HuH-7 (cell line): ENCODE data around the gene PHF20.
A peak's percentile ranks its signal among the peaks of the same experiment; 100 is the strongest.
"Not testable (repeated sequence)": the region's sequence is repeated elsewhere in the genome, so short reads cannot be mapped to it uniquely, and the experiment has no call there.

ENCODE experiments used
- DNase-seq: peaks from one replicate; pipeline ENCODE4 v3.0.0; 2011; ENCODE audit warnings: low spot score

The PHF20 gene

DNA sequence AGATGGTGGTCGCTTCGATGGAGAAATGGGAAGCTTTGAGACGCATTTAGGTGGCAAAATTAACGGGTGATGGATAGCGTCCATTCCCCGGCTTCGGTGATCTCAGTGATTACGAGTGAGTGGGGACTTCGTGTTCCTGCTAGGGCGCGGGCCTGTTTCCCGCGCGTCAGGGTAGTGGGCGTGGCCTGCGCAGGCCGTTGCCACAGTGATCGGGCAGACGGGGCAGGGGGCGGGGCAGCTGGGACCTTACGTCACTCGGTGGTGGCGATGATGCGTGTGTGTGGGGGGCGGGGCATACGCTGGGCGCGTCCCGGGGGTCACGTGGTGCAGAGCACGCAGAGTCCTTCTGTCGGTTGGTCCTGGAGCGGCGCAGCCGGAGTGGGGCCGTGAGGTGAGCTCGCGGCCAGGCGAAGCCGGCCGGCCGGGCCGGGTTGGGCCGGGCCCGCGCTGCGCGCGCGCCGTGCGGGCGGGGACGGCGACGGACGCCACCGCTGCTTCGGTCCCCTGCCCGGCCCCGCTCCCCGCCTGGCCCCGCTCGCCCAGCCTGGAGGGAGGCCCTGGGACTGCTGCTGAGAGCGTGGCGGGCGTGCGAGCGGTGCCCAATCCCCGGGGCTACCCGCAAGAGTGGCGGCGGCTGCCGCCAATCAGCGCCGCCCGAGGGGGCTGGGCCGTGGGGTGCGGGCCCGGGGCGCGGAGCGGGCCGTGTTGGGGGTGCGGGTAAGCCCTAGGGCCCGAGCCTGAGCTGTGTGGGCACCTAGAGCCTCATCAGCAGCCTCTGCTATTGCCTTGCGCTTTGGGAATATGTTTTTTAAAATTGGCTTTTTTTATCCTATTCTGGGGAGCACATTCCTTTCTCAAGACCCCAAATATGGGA lies at the start of gene PHF20:
TSS of gene PHF20 (plus strand) at position 327 of the 874 bp plus-strand sequence. CDS start 29,508 bp downstream, outside the sequence.
- DNase-seq: peak; percentile 99

DNA sequence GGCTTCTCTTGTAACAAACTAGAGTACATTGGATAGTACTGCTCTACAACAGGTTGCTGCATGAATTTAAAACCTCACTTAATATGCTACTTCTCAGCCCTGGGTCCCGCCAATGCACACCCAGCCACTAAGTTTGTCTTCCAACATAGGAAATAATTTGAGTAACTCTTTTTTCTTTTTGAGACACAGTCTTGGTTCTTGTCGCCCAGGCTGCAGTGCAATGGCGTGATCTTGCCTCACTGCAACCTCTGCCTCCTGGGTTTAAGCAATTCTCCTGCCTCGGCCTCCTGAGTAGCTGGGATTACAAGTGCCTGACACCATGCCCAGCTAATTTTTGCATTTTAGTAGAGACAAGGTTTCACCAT lies 48.6 kb upstream of the PHF20 start:
- DNase-seq: not testable (repeated sequence)

- DNase-seq: not testable (repeated sequence)
These were observed 48.0 kb upstream of the PHF20 start for GRCh38 chr20:35723652-35724320.

- no peak for DNase-seq
These were observed 47.2 kb upstream of the PHF20 start for GRCh38 chr20:35724321-35725230.

DNA sequence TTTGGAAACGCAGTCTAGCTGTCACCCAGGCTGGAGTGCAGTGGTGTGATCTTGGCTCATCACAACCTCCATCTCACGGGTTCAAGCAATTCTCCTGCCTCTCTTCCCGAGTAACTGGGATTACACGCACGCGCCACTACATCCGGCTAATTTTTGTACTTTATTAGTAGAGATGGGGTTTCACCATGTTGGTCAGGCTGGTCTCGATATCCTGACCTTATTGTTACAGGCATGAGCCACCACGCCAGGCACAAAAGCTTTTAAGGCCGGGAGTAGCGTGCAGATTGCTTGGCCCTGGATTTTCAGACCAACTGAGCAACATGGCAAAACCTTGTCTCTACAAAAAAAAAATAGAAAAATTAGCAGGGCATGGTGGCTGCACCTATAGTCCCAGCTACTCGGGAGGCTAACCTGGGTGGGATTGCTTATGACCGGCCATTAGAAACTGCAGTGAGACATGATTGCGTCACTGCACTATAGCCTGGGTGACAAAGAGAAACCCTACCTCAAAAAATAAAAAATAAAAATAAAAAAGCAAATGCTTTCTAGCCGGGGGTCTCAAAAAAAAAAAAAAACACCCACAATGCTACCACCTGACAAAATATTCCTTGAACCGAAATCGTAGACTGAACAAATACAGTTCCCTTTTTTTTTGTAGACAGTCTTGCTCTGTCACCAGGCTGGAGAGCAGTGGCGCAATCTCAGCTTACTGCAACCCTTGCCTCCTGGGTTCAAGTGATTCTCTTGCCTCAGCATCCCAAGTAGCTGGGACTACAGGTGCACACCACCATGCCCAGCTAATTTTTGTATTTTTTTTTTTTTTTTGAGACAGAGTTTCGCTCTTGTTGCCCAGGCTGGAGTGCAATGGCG lies 44.7 kb upstream of the PHF20 start:
- DNase-seq: no peak

- no peak for DNase-seq
These were observed 42.5 kb upstream of the PHF20 start for GRCh38 chr20:35729283-35729807.

DNA sequence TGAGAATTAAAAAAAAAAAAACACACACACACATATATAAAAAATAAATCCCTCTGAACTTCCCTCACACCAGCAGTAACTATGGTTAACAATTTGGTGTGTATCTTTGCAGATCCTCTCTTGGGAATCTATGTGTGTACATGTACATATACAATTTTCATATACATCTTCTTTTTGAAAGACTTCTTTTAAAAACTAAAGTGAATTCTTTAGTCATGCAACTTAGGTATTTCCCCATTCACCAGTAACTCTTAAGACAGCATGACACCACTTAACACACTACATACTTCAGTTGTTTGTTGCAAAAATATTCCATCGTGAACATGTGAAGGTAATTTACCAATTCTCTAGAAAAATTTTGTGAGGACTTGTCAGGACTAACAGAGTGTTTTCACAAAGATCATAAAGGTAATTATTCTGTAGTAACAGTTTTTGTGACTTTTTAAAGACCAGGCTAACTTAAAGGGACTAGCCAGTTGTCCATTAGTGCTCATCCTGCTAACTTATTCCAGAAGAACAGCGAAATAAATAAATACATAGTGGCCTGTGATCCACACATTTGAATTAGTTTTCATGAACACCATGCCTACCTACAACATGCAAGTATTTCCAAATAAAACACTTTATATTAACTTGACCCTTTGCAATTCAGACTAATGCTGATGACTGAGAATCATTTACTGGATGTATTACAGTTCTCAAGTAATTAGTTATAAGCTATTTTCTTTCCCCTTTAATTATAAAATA lies 41.8 kb upstream of the PHF20 start:
- DNase-seq: no peak

- DNase-seq: no peak
These were observed 41.0 kb upstream of the PHF20 start for GRCh38 chr20:35730583-35731468.

GRCh38 chr20:35731469-35731788 lies 40.4 kb upstream of the PHF20 start:
- no peak for DNase-seq

- no peak for DNase-seq
These were observed 39.8 kb upstream of the PHF20 start for GRCh38 chr20:35731862-35732643.

GRCh38 chr20:35732644-35732982 lies 39.2 kb upstream of the PHF20 start:
- DNase-seq: no peak

GRCh38 chr20:35734374-35734773 lies 37.4 kb upstream of the PHF20 start:
- no peak for DNase-seq

DNA sequence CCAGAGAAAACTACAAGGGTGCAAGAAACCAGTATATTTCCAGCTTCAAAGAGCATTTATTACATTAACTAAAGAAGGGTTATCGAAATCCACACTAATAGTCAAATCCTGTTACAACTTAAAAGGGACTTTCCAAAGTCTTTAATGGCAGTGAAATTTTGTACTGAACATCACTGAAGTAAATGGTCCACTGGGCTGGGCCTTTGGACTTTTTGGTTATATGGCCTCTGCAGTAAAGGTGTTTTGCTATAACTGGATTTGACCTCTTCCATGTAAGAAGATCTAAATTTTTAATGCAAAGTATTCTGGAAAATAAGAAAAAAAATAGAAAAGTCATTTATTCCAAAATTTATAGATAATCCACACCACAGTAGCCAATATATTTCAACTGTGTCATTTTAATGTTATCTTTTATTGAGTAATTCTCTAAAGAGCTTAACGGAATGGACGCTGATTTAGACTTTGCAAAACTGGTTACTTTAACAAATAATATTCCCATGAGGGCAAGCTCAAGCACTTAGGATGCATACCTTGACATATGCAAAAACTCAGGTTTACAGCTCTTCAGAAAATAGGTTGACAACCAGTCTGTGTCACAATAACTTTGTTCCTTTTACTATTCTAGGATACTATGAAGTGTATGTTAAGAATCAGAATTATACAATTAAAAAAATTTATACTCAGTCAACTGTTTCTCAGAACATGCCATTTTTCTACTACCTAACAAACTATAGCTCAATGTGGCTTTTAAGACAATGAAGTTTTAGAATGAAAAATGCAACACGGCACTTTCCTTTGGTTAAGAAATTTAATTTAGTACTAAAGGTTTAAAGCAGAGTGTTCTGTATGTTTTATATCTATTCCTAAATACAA lies 36.8 kb upstream of the PHF20 start:
- no peak for DNase-seq

DNA sequence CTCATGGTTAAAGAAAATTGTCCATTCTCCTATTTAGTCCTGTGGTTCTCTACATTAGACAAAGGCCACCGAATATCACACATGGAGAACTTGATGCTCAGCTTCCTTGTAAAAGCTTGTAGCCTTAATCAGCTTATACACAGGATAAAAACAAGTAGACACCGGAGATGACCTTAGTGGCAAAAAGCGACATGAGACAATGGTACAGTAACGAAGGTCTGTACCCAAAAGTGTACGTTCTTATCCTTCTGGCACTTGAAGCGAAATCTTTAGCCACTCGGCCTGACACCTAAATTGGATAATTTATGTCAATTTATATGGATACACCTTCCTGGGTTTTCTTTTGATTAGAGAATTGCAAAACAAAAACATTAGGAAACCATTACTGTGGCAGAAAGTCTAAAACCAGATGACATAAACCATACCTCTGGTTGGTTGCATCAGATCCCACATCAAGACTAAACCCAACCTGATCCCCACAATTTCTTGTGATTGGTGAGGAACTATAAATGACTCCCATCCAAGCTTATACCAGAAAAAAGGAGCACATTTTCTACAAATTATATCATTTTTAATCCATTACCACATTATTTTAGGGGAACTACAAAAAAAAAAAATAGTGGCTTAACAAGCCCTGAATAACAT lies 35.9 kb upstream of the PHF20 start:
- DNase-seq: no peak

DNA sequence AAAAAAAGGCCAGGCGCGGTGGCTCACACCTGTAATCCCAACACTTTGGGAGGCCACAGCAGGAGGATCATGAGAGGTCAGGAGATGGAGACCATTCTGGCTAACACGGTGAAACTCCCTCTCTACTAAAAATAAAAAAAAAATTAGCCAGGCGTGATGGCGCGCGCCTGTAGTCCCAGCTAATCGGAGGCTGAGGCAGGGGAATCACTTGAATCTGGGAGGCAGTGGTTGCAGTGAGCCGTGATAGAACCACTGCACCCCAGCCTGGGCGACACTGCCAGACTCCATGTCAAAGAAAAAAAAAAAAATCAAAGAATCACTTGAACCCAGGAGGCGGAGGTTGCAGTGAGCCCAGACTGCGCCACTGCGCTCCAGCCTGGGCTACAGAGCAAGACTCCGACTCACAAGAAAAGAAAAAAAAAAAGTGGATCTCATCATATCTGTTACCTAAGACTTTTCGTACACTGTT lies 33.9 kb upstream of the PHF20 start:
- no peak for DNase-seq

GRCh38 chr20:35738410-35739179 lies 33.2 kb upstream of the PHF20 start:
- DNase-seq: no peak
